HUES6 (cell line): Measurements from ENCODE around the gene DYDC1.
"Not testable (repeated sequence)": the region's sequence is repeated elsewhere in the genome, so short reads cannot be mapped to it uniquely, and the experiment has no call there.

Experiments used
- H3K27ac ChIP-seq: 2 replicates; pipeline ENCODE4 v1.7.0; 2013; ENCODE audit warnings: low read depth, mild to moderate bottlenecking, low read length, inconsistent platforms
- H3K27me3 ChIP-seq: 2 replicates; pipeline ENCODE4 v1.6.1; 2013; ENCODE audit warnings: low read length; ENCODE audit not compliant: control insufficient read depth, insufficient read depth
- H3K36me3 ChIP-seq: 2 replicates; pipeline ENCODE4 v1.6.1; 2013; ENCODE audit warnings: low read length; ENCODE audit not compliant: control insufficient read depth, insufficient read depth
- H3K4me1 ChIP-seq: 2 replicates; pipeline ENCODE4 v1.6.1; 2013; ENCODE audit warnings: low read length; ENCODE audit not compliant: control insufficient read depth, insufficient read depth
- H3K4me3 ChIP-seq: 2 replicates; pipeline ENCODE4 v1.5.1; 2013; ENCODE audit warnings: low read depth, low read length
- H3K9ac ChIP-seq: one replicate; pipeline ENCODE4 v1.6.1; 2013; ENCODE audit warnings: mild to moderate bottlenecking, low read length
- H3K9me3 ChIP-seq: 2 replicates; pipeline ENCODE4 v1.6.1; 2013; ENCODE audit warnings: low read depth, low read length; ENCODE audit not compliant: control insufficient read depth, insufficient read depth

The DYDC1 gene

DNA sequence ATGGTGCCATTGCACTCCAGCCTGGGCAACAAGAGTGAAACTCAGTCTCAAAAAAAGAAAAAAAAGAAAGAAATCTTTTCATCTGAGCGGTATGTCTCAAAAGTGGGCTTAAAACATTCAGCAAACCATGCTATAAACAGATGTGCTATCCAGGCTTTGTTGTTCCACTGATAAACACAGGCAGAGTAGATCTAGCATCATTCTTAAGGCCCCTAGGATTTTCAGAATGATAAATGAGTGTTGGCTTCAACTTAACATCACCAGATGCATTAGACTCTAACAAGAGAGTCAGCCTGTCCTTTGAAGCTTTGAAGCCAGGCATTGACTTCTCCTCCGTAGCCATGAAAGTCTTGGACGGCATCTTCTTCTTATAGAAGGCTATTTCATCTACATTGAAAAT is 23.1 kb upstream of the DYDC1 start:
- Histone ChIP-seq H3K27ac (no peak overlapping the region), H3K36me3 (no peaks in the 10 kb centered on the region), H3K27me3 (no peaks in the 10 kb centered on the region), H3K9me3 (no peaks in the 10 kb centered on the region), H3K9ac (no peak overlapping the region), H3K4me1 (0 out of 2 replicates have a peak, but pooled peaks cover 2% of the 10 kb centered on the region), H3K4me3 (no peak overlapping the region)

DNA sequence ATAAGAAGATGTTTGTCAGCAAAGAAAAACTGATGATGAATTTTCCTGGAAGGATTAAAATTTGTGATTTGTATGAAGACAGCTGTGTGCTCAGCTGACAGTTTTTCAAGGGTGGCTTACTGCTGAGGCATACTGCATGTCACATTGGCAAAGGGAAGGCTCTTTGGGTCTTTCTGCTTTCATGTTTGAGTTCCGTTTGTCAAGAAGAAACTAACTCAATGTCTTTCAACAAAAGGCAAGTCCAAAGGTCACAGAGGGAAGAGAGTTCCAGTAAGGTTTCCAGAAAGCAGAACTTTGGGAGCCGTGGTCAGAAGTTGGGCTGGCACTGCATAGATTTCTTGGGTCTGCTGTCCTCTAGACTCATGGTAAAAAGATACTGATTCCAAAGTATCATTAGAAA is 16.9 kb upstream of the DYDC1 start:
- peaks cover 2% of the 10 kb centered on the region; the same call in 1 of the 2 replicates for H3K4me1 ChIP-seq
- H3K27me3 ChIP-seq, result no peaks in the 10 kb centered on the region
- no peaks in the 10 kb centered on the region for H3K36me3 ChIP-seq
- H3K4me3 ChIP-seq, result no peak overlapping the region
- no peak overlapping the region for H3K9ac ChIP-seq
- H3K27ac ChIP-seq, result no peak overlapping the region
- no peaks in the 10 kb centered on the region for H3K9me3 ChIP-seq

DNA sequence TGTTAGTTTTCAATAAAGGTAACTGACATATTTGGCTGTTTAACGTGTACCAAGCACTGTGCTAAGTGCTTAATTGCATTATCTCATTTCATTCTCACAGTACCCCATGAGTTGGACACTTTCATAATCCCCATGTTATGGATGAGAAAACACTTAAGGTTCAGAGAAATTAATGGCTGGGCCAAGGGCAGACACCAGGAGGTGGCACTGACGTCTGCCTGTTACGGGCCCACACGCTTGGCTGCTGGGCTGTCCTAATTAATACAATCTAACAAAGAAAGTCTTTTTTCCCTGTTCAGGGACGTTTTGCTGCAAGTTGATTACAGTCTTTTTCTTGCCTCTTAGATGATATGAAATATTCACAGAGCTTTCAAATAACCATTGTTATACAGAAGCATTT is 16.1 kb upstream of the DYDC1 start:
- Histone ChIP-seq H3K4me3 (no peak overlapping the region), H3K9me3 (peaks cover 6% of the 10 kb centered on the region), H3K9ac (no peak overlapping the region), H3K4me1 (no peaks in the 10 kb centered on the region; the same call in 1 of the 2 replicates), H3K27me3 (no peaks in the 10 kb centered on the region), H3K36me3 (no peaks in the 10 kb centered on the region), H3K27ac (no peak overlapping the region)

DNA sequence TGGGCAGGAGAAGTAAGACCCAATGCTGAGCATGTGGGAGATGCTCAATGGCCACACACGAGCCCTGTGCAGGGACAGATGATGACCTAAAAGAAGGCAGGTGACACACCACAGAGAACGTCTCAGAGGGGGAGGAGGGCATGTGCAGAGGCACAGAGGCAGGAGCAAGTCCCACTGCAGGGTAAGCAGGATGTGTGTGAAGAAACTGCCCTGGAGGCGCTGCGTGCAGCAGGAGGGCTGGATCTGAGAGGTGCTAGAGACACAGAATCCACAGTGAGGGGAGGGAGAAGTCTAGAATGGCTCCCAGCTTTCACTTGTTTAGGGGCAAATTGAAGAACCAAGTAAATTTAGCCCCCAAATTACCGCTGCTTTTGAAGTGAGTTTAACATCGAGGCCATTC is 14.9 kb upstream of the DYDC1 start:
- no peaks in the 10 kb centered on the region; the same call in 1 of the 2 replicates for H3K4me1 ChIP-seq
- no peaks in the 10 kb centered on the region; the same call in 1 of the 2 replicates for H3K36me3 ChIP-seq
- no peaks in the 10 kb centered on the region for H3K27me3 ChIP-seq
- no peak overlapping the region for H3K9ac ChIP-seq
- no peak overlapping the region for H3K4me3 ChIP-seq
- H3K9me3 ChIP-seq, result peaks cover 19% of the 10 kb centered on the region
- no peak overlapping the region for H3K27ac ChIP-seq

DNA sequence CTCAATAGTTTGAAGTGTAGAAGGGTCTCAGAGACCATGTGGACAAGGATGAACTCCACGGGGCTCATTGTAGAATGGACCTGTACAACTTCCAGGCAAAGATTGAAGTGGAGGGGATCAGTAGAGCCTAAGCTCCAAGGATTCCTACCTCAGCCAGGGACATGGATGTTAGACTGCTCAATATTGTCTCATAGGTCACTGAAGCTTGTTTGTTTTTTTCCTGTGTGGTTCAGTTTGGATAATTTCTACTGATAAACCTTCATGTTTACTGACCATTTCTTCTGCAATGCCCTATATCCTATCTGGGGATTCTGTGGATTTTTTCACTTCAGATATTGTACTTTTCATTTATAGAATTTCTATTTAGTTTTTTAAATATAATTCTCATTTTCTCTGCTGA is 9.0 kb upstream of the DYDC1 start:
- Histone ChIP-seq H3K9me3 (peaks cover 23% of the 10 kb centered on the region), H3K27ac (no peak overlapping the region), H3K27me3 (no peaks in the 10 kb centered on the region), H3K9ac (no peak overlapping the region), H3K4me1 (no peaks in the 10 kb centered on the region), H3K4me3 (no peak overlapping the region), H3K36me3 (no peaks in the 10 kb centered on the region; the same call in 1 of the 2 replicates)

DNA sequence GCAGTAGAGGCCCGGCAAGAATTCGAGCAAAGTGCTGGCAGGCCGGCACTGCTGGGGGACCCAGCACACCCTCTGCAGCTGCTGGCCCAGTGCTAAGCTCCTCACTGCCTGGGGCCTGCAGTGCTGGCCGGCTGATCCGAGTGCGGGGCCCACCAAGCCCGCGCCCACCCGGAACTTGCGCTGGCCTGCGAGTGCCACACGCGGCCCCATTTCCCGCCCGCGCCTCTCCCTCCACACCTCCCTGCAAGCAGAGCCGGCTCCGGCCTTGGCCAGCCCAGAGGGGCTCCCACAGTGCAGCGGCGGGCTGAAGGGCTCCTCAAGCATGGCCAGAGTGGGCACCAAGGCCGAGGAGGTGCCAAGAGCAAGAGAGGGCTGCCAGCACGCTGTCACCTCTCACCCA is 3.1 kb upstream of the DYDC1 start:
- H3K27me3 ChIP-seq, result peaks cover 24% of the 10 kb centered on the region
- H3K9me3 ChIP-seq, result no peaks in the 10 kb centered on the region
- H3K4me3 ChIP-seq, result no peak overlapping the region
- no peaks in the 10 kb centered on the region for H3K4me1 ChIP-seq
- H3K27ac ChIP-seq, result no peak overlapping the region
- no peak overlapping the region for H3K9ac ChIP-seq
- no peaks in the 10 kb centered on the region for H3K36me3 ChIP-seq

DNA sequence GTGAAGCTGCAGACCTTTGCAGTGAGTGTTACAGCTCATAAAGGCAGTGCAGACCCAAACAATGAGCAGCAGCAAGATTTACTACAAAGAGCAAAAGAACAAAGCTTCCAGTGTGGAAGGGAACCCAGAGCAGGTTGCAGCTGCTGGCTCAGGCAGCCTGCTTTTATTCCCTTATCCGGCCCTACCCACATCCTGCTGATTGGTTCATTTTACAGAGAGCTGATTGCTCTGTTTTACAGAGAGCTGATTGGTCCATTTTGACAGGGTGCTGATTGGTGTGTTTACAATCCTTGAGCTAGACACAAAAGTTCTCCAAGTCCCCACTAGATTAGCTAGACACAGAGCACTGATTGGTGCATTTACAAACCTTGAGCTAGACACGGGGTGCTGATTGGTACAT is 2.4 kb upstream of the DYDC1 start:
- not testable (repeated sequence) for H3K27ac ChIP-seq, H3K9ac ChIP-seq, H3K9me3 ChIP-seq, H3K4me1 ChIP-seq, H3K4me3 ChIP-seq, H3K36me3 ChIP-seq
- H3K27me3 ChIP-seq, result peaks cover 24% of the 10 kb centered on the region

DNA sequence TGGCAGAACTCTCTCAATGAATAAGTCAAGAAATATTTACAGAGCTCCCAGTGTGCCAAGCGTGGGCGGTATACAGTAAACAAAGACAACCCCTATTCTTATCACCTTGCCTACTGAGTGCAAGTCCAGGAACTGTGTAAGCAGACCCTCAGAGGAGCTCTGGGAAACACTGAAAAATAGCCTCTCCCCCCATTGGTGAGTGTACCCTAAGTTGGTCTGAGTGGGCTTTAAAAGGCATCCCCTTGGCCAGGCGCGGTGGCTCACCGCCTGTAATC is 1.2 kb upstream of the DYDC1 start:
- no peaks in the 10 kb centered on the region for H3K4me1 ChIP-seq
- H3K9ac ChIP-seq, result no peak overlapping the region
- no peaks in the 10 kb centered on the region for H3K9me3 ChIP-seq
- H3K36me3 ChIP-seq, result no peaks in the 10 kb centered on the region
- H3K27me3 ChIP-seq, result peaks cover 24% of the 10 kb centered on the region
- peak overlapping the region; percentile 58; the same call in 1 of the 2 replicates for H3K4me3 ChIP-seq
- H3K27ac ChIP-seq, result no peak overlapping the region

DNA sequence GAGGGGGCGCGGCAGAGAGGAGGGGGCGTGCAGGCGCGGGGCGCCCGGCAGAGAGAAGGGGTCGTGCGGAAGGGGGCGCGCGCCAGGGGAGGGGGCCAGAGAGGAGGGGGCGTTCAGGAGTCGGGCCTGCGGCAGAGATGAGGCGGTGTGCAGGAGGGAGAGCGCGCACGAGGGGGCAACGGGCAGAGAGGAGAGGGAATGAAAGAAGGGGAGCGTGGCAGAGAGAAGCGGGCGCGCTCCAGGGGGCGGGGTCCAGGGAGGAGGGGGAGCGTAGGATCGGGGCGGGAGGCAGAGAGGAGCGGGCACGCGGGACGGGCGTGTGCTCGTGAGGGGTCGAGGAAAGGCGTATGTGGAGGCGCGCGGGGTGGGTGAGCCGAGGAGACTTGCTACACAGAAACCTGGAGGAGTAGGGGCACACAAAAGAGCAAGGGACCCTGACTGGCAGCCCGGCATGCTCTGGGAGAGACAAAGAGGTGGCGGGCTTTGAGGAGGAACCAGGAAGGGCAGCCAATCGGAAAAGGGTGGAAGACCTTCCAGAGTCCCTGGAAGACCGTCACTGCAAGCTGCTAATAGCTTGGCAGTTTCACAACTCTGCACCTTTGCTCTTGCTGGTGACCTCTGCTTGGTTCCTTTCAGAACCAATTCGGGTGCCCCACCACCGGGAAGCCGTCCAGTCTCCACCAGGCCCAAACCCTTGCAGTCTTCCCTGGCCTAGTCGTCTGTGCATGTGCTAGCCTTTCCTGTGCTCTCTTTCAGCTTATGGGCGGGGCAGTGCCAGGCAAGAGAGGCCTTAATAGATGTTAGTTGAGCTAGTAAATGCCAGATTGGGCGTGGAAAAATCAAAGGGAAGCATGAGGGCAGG is 665 bp upstream of the DYDC1 start:
- Histone ChIP-seq H3K36me3 (no peaks in the 10 kb centered on the region), H3K4me1 (no peaks in the 10 kb centered on the region), H3K4me3 (peak overlapping the region; percentile 58), H3K27me3 (peaks cover 24% of the 10 kb centered on the region), H3K9ac (peak overlapping the region; percentile 42), H3K27ac (no peak overlapping the region), H3K9me3 (no peaks in the 10 kb centered on the region)

DNA sequence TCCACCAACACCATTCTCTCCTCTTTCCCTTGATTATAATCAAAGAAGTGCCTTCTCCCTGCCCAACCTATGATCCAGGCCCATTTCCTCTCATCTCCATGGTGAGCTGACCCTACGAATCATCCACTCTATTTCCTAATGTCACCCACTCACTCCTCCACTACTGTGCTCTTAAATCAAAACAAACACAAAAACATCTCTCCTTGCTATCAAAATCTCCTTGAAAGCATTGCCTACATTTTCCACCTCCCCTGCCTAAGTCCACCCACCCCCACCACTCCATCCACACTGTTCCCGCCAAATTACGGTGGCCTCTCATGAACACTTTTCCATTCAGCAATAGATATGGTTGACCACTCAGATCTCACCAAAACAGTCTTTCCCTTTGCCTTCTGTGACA is 5.3 kb downstream of the DYDC1 start:
- no peak overlapping the region for H3K4me3 ChIP-seq
- H3K36me3 ChIP-seq, result no peaks in the 10 kb centered on the region
- no peak overlapping the region for H3K27ac ChIP-seq
- H3K27me3 ChIP-seq, result peaks cover 14% of the 10 kb centered on the region
- H3K9me3 ChIP-seq, result no peaks in the 10 kb centered on the region
- H3K9ac ChIP-seq, result no peak overlapping the region
- no peaks in the 10 kb centered on the region for H3K4me1 ChIP-seq

DNA sequence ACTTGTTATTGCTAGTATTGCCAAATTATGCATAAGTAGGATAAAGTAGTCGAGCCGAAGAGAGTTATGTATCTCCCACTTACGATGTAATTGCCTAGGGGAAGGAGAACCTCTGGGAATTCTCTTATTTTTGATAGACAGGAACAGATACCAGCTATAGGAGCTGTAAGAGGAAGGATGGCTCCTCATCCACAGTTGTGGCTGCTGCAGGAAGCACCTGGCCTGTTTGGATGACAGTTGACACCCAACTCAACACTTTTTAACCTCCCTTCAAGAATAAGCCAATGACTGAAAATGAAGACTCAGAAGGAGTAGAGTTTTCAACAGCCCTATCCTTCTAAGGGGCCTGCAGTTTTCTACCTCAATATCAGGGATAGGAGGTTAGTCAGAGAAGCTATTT is 6.3 kb downstream of the DYDC1 start:
- H3K27ac ChIP-seq, result no peak overlapping the region
- H3K4me1 ChIP-seq, result no peaks in the 10 kb centered on the region
- H3K27me3 ChIP-seq, result peaks cover 4% of the 10 kb centered on the region
- H3K9ac ChIP-seq, result no peak overlapping the region
- H3K9me3 ChIP-seq, result no peaks in the 10 kb centered on the region
- no peak overlapping the region for H3K4me3 ChIP-seq
- H3K36me3 ChIP-seq, result no peaks in the 10 kb centered on the region
